ENCODE results near the gene PYM1.
A peak's percentile ranks its signal among the peaks of the same experiment; 100 is the strongest.
"Not testable (repeated sequence)": the region's sequence is repeated elsewhere in the genome, so short reads cannot be mapped to it uniquely, and the experiment has no call there.

Gene PYM1

DNA sequence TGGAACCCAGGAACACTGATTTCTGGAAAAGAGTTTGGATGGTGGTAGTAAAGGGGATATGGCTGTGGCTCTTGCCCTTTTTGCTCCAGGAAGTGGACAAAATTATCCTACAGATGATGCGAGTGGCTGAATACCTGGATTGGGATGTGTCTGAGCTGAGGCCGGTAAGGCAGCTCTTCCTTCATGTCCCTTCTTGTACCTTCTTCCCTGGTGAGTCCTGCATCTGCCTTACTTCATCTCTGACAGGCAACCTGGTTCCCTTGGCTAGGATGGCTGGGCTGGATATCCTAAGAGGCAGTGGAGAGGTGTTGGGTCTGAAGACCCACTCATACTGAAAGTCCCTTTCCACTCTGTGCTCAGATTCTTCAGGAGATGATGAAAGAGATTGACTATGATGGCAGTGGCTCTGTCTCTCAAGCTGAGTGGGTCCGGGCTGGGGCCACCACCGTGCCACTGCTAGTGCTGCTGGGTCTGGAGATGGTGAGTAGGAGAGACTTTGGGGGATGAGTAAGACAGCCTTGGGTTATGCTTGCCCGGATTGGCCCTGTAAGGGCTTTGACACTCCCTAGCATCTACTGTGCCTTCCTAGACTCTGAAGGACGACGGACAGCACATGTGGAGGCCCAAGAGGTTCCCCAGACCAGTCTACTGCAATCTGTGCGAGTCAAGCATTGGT, 11.3 kb upstream of the PYM1 start:
- DNase-seq, result no peak

DNA sequence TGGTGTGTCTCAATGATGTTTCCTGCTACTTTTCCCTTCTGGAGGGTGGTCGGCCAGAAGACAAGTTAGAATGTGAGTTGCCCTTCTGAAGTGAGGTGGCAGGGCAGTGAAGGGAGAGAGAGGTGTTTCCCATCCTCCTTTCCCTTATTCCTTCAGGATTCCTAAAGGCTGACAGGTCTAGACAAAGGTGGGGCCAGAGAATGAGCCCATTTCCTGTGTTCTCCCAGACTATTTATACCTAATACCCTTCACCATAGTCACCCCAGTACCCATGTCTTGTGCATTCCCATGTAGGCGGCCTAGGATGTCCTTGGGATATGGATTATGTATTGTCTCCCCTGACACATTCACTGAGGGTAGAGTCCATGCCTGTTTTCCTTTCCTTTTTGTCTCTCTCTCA, 10.3 kb upstream of the PYM1 start:
- DNase-seq, result no peak

DNA sequence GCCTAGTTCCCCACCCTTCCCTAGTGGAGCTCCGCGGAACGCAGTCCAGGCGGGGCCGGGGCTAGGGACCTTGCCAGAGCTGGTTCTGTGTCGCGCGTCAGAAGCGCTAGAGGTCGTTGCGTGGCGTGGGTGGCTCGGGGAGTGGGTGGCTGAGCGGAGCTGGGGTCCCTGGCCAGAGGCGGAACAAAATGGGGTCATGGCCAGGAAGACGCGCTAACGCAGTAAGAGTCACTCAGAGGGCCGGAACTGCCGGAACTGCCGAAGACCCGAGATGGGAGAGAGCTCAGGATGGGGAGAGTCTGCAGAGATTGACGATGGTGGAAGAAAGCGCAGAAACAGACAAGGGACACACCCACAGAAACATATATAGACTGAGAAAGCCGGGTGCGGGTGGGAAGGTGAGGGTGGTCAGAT, 8.1 kb upstream of the PYM1 start:
- no peak for DNase-seq

- peak; percentile 18 for DNase-seq
Measured at GRCh38 chr12:55934773-55935172, 7.1 kb upstream of the PYM1 start.

DNA sequence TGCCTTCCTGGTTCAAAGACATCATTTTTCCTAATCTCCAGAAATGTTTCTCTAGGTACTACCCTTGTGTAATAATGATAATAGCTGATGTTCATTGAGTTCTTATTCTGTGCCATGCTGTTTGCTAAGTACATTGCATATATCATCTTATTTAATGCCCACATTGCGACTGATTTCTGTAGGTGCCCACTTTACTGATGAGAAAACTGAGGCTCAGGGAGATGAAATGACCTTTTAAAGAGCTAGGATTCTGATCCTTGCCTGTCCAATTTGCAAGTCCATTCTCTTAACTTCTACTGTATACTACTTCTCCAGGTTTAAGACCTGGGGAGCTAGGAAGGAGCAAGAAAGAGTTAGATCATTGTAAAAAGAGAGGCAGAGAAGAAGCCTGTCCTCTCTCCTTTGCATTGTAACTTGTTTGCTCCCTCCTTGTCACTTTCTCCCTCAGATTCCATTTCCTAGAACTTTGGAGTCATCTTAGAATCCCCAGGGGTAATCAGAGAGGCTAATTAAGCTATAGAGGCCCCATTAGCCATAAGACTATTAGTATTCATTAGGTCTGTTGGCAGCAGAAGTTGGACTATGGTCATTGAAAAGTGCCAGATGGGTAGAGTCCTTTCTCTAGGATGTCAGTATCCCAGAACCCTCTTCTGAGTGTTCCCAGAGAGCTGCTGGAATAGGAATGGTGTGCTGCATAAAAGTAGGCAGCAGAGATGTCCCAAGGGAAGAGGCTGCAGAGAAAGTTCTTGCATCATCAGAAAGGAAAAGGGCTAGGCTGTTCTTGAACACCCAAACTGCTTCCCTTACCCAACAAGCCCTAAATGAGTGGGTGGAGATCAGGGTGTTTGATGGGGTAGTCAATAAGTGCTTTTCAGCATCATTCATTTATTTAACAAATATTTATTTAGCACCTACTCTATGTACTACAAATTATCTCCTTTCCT, 6.4 kb upstream of the PYM1 start:
- DNase-seq, result peak; percentile 28

GRCh38 chr12:55933169-55933798, 5.6 kb upstream of the PYM1 start:
- no peak for DNase-seq

DNA sequence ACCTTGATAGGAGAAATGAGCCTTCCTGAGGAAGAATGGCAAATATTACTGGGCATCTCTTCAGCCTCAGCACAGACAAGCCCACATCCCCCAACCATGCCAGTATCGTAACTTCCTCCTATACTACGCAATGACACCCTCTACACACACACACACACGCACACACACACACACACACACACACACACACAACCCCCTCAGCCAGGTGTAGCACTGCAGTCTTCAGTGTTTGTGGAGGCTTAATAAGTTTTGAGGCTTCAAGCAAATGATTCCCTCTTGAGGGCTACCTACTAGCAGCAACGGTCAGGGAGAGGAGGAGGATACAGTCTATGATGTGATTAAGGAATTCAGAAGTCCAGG, 4.8 kb upstream of the PYM1 start:
- no peak for DNase-seq

DNA sequence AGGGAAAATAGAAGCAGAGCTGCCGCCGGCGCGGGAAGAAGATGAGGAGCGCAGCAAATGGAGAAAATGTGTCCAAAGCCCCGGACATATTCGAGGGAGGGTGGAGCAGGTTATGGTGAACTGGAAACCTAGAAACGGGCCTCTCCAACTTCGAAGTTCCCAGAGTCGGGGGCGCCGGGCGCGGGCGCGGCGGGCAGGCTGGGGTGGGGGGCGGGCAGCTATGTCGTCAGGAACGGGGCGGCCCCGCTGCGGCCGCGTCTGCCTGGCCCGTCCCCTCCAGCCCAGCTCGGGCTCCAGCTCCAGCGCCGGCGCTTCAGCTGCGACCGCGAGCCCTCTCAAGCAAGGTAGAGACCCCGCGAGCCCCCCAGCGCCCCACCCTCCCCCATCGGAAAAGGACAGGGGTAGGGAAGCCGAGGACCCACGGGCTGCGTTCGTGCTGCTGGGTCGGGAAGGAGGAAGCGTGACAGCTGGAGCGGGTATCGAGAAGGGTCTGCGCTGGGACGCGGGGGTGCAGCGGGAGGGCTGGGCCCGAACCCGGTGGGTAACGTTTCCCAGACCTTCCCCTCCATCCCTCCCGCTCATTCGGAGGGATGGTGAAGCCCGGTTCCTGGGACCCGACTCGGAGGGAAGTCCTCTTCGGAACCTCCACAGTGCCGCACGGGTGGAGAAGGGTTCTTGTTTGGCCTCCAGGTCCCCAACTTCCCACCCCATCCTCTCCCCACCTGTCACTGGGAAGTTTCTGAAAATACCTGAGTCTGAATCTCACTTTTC, 4.3 kb upstream of the PYM1 start:
- no peak for DNase-seq

DNA sequence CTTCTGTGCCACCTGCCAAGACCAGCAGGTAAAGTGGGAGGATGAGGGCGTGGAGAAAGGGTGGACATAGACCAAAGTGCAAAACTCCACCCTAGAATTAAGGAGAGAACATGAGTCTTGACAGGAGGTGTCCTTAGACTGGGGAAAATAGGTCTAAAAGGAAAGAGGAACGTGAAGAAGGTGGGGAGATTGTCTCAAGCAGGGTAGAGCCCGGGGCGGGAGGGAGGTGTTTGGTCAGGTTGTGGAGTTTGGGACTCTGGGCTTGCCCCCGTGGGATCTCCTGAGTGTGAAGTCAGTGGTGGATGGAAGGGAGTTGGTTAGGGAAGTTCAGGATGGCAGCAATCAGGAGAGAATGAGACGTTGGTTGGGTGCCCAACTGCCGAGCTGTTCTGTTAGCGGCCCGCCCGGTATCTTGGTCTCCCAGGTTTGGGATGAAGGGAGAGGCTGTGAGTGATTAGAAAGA, 3.7 kb upstream of the PYM1 start:
- DNase-seq, result no peak

GRCh38 chr12:55930771-55931316, 3.1 kb upstream of the PYM1 start, which contains the start of gene DGKA:
DGKA (plus strand) TSS chr12:55931162; CDS start chr12:55936504, 5,342 bp downstream.
- DNase-seq, result peak; percentile 15

GRCh38 chr12:55929306-55929791, 1.7 kb upstream of the PYM1 start:
- no peak for DNase-seq

DNA sequence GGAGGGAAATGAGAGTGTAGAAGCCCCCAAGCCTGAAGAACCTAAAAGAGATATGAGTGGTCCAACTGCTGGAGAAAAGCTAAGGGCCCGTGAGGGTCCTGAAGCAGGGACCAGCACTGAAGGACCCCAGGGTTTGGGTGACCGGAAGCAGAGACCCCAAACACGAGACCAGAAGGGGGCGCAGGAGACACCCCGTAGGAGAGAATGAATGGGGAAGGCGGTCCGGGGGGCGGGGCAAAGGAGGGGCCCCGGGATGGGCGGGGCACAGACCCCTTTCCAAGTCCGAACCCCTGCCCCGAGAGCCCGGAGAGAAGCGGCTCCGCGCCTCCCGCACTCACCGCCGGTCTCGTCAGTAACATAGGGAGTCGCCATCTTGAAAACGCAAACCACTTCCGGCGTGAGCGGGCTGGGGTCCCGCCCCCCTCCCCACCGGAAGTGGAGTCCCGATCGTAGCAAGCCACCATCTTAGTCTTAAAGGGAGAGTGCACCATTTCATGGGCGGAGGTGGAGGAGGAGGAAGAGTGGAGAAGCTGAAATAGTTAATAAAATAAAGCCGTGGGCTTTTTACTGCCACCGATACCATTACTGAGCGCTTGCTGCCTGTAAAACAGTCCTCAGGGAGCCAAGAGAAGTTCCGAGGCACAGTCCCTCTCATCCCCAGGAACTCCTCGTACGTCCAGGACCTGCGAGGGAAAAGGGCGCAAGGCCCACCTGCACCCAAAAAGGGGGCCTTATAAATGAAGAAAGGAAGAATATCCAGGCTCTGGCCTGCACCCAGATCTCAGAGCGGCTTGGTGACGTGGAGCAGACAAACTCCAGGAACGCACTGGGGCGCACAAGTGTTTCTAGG, 731 bp downstream of the PYM1 start:
- peak; percentile 75 for DNase-seq

GRCh38 chr12:55925870-55926737, 1.6 kb downstream of the PYM1 start:
- DNase-seq, result no peak

- no peak for DNase-seq
Measured at GRCh38 chr12:55925371-55925770, 2.3 kb downstream of the PYM1 start.

DNA sequence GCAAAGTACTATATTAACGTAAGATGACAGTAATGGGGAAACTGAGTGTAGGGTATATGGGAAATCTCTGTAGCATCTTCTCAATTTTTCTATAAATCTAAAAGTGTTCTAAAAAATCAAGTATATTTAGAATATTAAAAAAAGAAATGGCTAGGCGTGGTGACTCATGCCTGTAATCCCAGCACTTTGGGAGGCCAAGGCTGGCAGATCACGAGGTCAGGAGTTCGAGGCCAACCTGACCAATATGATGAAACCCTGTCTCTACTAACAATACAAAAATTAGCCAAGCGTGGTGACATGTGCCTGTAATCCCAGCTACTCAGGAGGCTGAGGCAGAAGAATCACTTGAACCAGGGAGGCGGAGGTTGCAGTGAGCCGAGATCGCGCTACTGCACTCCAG, 4.0 kb downstream of the PYM1 start:
- DNase-seq, result not testable (repeated sequence)

GRCh38 chr12:55922126-55922525, 5.6 kb downstream of the PYM1 start:
- no peak for DNase-seq

DNA sequence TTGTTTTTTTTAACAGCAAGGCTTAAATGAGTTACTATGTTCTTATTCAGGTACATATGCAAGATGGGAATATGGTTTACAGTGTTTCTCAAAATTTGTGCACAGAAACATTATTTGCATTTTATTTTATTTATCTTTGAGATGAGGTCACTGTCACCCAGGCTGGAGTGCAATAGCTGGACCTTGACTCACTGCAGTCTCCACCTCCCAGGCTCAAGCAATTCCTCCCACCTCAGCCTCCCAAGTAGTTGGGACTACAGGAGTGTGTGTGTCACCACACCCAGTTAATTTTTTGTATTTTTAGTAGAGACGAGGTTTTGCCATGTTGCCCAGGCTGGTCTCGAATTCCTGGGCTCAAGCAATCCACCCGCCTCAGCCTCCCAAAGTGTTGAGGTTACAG, 8.7 kb downstream of the PYM1 start:
- DNase-seq, result not testable (repeated sequence)

- no peak for DNase-seq
Measured at GRCh38 chr12:55915482-55915859, 12.2 kb downstream of the PYM1 start.

DNA sequence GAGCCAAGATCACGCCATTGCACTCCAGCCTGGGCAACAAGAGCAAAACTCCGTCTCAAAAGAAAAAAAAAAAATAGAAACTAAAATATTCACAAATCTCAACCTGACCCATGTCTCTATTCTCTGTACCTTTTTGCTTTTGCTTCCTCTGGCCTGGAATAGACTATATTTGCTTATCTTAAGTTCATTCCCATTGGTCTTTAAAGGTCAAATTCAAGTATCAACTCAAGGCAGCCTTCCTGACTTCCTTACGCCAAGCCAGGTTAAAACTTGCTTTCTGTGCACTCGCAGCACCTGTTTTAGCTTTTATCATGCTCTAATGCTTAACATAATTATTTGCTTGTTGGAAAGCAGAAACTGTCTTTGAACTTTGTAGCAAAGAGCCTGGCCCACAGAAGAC, 14.8 kb downstream of the PYM1 start:
- no peak for DNase-seq

DNA sequence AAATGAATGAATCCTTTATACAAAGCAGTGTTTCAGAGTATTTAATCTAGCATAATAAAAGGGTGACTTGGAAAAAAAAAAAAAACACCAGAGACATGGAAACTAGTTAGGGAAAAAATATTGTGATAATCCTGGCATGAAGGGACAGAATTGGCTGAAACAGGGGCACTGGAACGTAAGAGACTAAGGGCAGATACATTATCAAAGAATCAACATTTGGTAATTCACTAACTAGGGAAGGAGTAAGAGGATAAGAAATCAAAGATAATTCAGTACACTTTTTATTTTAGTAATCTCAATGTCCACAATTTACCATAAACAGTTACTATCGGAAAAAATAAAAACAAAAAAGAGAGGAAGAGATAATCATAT, 18.2 kb downstream of the PYM1 start:
- no peak for DNase-seq
